ENCODE data around the gene FBXO48.
A peak's percentile ranks its signal among the peaks of the same experiment; 100 is the strongest.
"Not testable (repeated sequence)": the region's sequence is repeated elsewhere in the genome, so short reads cannot be mapped to it uniquely, and the experiment has no call there.

Gene FBXO48, protein sequence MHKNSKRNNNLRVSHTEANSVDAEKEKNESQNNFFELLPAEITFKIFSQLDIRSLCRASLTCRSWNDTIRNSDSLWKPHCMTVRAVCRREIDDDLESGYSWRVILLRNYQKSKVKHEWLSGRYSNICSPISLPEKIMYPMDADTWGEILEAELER

GRCh38 chr2:68467077-68467960, at the start of gene FBXO48, which contains the start of gene APLF:
TSS of gene FBXO48 (minus strand) at chr2:68467294. CDS start at chr2:68465145, 2,149 bp downstream.
TSS of gene APLF (plus strand) at chr2:68467585. CDS start at chr2:68467732, 147 bp downstream.
- Mint-ChIP-seq H3K27me3 (no peaks in the 10 kb centered on the region), H3K36me3 (ENCODE audit: low read depth) (peaks cover 2% of the 10 kb centered on the region), H3K27ac (peak within 1 kb of the TSS; percentile 92), H3K4me3 (peak within 1 kb of the TSS; percentile 98), H3K4me1 (peaks cover 63% of the 10 kb centered on the region), H3K9me3 (no peaks in the 10 kb centered on the region)
- DNase-seq = peak; percentile 98
- ATAC-seq = peak; percentile 92

DNA sequence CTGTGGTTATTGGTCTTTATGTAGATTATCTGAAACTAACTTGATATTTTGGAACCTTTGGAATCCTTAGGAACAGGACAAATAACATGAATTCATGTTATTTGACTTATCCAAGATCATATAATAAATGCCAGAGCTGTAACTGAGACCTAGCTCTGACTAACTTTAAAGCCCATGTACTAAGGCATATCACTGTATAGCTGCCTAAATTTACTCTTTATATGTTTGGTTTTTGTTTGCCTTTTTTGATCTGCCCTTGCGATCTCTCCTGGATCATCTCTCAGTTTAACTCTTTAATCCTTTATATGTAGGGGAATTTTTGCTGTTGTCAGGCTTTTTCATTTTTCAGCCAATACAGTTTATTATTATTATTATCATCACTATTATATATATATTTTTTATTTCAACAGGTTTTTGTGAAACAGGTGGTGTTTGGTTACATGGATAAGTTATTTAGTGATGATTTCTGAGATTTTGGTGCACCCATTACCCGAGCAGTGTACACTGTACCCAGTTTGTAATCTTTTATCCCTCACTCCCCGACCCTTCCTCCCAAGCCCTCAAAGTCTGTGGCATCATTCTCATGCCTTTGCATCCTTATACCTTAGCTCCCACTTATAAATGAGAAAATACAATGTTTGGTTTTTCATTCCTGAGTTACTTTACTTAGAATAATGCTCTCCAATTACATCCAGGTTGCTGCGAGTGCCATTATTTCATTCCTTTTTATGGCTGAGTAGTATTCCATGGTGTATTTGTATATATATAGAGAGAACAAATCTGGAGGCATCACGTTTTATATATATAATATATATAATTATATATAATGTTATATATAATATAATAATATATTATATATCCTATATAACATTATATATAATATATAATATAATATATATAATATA, 49.2 kb upstream of the FBXO48 start:
- Mint-ChIP-seq H3K27me3 (no peaks in the 10 kb centered on the region), H3K4me1 (no peaks in the 10 kb centered on the region), H3K27ac (no peak overlapping the region), H3K9me3 (no peaks in the 10 kb centered on the region), H3K4me3 (no peak overlapping the region), H3K36me3 (ENCODE audit: low read depth) (no peaks in the 10 kb centered on the region)
- ATAC-seq = no peak
- no peak for DNase-seq

- H3K9me3 Mint-ChIP-seq = no peaks in the 10 kb centered on the region
- DNase-seq (no peak), ATAC-seq (no peak)
- H3K4me1 Mint-ChIP-seq = no peaks in the 10 kb centered on the region
- no peak overlapping the region for H3K4me3 Mint-ChIP-seq
- H3K27ac Mint-ChIP-seq = no peak overlapping the region
- no peaks in the 10 kb centered on the region for H3K27me3 Mint-ChIP-seq
- H3K36me3 Mint-ChIP-seq (ENCODE audit: low read depth) = no peaks in the 10 kb centered on the region
Observed at GRCh38 chr2:68514316-68514929, 47.3 kb upstream of the FBXO48 start.

DNA sequence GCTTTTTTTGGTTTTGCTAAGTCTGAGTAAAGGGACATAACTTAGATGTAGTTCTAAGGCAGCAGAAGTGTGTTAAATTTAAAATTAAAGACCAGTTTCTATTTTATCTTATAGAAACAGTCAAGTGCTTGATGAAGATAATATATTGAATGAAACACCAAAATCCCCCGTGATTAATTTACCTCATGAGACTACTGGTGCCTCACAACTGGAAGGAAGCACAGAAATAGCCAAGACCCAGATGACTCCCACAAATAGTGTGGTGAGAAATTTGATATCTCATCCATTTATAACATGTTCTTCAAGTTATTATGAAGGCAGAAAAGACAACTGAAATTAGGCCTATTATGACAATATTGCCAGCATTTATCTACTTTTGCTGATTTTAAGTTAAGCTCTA, 45.9 kb upstream of the FBXO48 start:
- DNase-seq (no peak), ATAC-seq (no peak)
- Mint-ChIP-seq H3K9me3 (peaks cover 5% of the 10 kb centered on the region), H3K4me3 (no peak overlapping the region), H3K36me3 (ENCODE audit: low read depth) (peaks cover 5% of the 10 kb centered on the region), H3K27me3 (no peaks in the 10 kb centered on the region), H3K4me1 (no peaks in the 10 kb centered on the region), H3K27ac (no peak overlapping the region)

GRCh38 chr2:68512326-68512725, 45.2 kb upstream of the FBXO48 start:
- H3K36me3 Mint-ChIP-seq (ENCODE audit: low read depth) = peaks cover 6% of the 10 kb centered on the region
- H3K9me3 Mint-ChIP-seq = peaks cover 5% of the 10 kb centered on the region
- H3K27ac Mint-ChIP-seq = no peak overlapping the region
- DNase-seq = no peak
- H3K4me1 Mint-ChIP-seq = no peaks in the 10 kb centered on the region
- no peak for ATAC-seq
- H3K27me3 Mint-ChIP-seq = no peaks in the 10 kb centered on the region
- H3K4me3 Mint-ChIP-seq = no peak overlapping the region

- DNase-seq (no peak), ATAC-seq (no peak)
- H3K4me3 Mint-ChIP-seq = no peak overlapping the region
- H3K4me1 Mint-ChIP-seq = peaks cover 15% of the 10 kb centered on the region
- H3K36me3 Mint-ChIP-seq (ENCODE audit: low read depth) = peaks cover 6% of the 10 kb centered on the region
- peak overlapping the region; percentile 30 for H3K27ac Mint-ChIP-seq
- peaks cover 5% of the 10 kb centered on the region for H3K9me3 Mint-ChIP-seq
- H3K27me3 Mint-ChIP-seq = no peaks in the 10 kb centered on the region
Observed at GRCh38 chr2:68506170-68506569, 39.1 kb upstream of the FBXO48 start.

GRCh38 chr2:68505603-68506159, 38.6 kb upstream of the FBXO48 start:
- Mint-ChIP-seq H3K4me1 (peaks cover 15% of the 10 kb centered on the region), H3K36me3 (ENCODE audit: low read depth) (peaks cover 6% of the 10 kb centered on the region), H3K4me3 (no peak overlapping the region), H3K27ac (peak overlapping the region; percentile 30), H3K27me3 (no peaks in the 10 kb centered on the region), H3K9me3 (peaks cover 5% of the 10 kb centered on the region)
- ATAC-seq (no peak), DNase-seq (no peak)

DNA sequence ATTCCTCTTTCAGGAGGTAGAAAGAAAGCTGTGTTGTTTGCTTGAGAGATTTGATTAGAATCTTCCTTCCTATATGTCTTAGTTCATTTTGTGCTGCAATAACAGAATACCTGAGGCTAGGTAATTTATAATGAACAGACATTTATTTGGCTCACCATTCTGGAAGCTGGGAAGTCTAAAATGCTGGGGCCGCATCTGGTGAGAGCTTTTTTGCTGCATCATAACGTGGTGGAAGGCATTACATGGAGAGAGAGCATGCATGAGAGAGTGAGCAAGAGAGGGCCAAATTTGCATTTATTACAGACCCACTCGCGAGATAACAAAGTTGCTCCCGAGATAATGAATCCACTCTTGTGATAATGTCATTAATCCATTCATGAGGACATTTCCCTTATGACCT, 34.7 kb upstream of the FBXO48 start:
- ATAC-seq = no peak
- Mint-ChIP-seq H3K27ac (no peak overlapping the region), H3K9me3 (no peaks in the 10 kb centered on the region), H3K36me3 (ENCODE audit: low read depth) (peaks cover 3% of the 10 kb centered on the region), H3K4me1 (peaks cover 13% of the 10 kb centered on the region), H3K27me3 (no peaks in the 10 kb centered on the region), H3K4me3 (no peak overlapping the region)
- DNase-seq = no peak

GRCh38 chr2:68500649-68501048, 33.6 kb upstream of the FBXO48 start:
- DNase-seq = no peak
- Mint-ChIP-seq H3K4me1 (peaks cover 3% of the 10 kb centered on the region), H3K36me3 (ENCODE audit: low read depth) (peaks cover 8% of the 10 kb centered on the region), H3K4me3 (no peak overlapping the region), H3K27ac (no peak overlapping the region), H3K9me3 (no peaks in the 10 kb centered on the region), H3K27me3 (no peaks in the 10 kb centered on the region)
- ATAC-seq = no peak

DNA sequence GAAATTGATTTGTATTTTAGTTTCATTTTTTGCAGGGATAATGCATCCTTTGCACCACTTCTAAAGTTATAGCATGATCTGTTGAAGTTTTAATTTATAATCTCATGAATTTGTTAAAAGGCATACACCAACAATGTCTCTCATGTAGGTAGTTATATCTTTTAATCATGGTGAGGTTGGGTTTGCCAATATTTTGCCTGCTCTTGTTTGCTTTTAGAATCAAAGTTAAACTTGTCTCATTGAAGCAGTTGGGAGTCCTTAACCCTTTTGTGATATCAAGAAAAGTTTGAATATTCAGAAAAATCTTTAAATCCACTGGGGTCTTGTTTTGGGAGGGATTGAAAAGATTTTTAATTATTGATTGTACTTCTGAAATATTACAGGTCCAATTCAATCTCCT, 32.0 kb upstream of the FBXO48 start:
- H3K27me3 Mint-ChIP-seq = no peaks in the 10 kb centered on the region
- no peaks in the 10 kb centered on the region for H3K4me1 Mint-ChIP-seq
- no peak overlapping the region for H3K27ac Mint-ChIP-seq
- peaks cover 8% of the 10 kb centered on the region for H3K9me3 Mint-ChIP-seq
- H3K4me3 Mint-ChIP-seq = no peak overlapping the region
- DNase-seq (no peak), ATAC-seq (no peak)
- peaks cover 14% of the 10 kb centered on the region for H3K36me3 Mint-ChIP-seq (ENCODE audit: low read depth)

GRCh38 chr2:68491582-68491981, 24.5 kb upstream of the FBXO48 start:
- H3K4me1 Mint-ChIP-seq = peaks cover 7% of the 10 kb centered on the region
- no peaks in the 10 kb centered on the region for H3K27me3 Mint-ChIP-seq
- H3K9me3 Mint-ChIP-seq = peaks cover 8% of the 10 kb centered on the region
- H3K27ac Mint-ChIP-seq = no peak overlapping the region
- DNase-seq (no peak), ATAC-seq (no peak)
- H3K36me3 Mint-ChIP-seq (ENCODE audit: low read depth) = peaks cover 12% of the 10 kb centered on the region
- H3K4me3 Mint-ChIP-seq = no peak overlapping the region

DNA sequence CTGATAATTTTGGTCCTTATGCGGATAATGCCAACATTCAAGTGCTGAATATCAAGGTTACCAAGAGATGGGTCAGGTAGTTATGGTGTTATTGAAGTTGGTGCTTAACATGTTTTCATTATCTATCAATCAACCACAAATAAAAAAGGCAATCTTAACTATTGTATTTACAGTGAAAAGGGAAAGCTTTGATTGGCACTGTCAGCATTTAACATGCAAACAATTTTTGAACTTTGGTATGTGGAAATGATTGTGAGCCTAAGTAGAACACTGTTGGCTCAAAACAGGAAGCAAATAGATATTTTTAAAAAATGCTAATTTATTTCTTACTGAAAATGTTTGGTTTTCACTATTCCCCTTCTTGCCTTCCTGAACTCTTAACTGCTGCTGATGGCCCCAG, 22.2 kb upstream of the FBXO48 start:
- Mint-ChIP-seq H3K27me3 (no peaks in the 10 kb centered on the region), H3K4me3 (no peak overlapping the region), H3K27ac (no peak overlapping the region), H3K9me3 (no peaks in the 10 kb centered on the region), H3K4me1 (peaks cover 7% of the 10 kb centered on the region), H3K36me3 (ENCODE audit: low read depth) (peaks cover 3% of the 10 kb centered on the region)
- ATAC-seq (no peak), DNase-seq (no peak)

DNA sequence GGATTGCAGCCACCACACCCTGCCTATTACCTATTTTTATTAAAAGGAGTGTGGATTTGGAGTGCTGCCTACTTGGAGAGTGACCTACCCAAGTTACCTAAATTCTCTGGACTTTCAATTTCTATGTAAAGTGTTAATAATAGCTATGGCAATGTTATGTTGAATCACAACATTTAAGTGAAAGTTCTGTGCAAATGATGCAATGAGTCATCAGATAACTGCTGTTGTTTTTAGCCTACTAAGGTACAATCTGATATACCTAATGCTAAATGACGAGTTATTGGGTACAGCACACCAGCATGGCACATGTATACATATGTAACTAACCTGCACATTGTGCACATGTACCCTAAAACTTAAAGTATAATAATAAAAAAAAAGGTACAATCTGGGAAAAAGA, 21.5 kb upstream of the FBXO48 start:
- not testable (repeated sequence) for H3K9me3 Mint-ChIP-seq; ATAC-seq; H3K27ac Mint-ChIP-seq; H3K36me3 Mint-ChIP-seq (ENCODE audit: low read depth); H3K27me3 Mint-ChIP-seq; H3K4me3 Mint-ChIP-seq; H3K4me1 Mint-ChIP-seq; DNase-seq

DNA sequence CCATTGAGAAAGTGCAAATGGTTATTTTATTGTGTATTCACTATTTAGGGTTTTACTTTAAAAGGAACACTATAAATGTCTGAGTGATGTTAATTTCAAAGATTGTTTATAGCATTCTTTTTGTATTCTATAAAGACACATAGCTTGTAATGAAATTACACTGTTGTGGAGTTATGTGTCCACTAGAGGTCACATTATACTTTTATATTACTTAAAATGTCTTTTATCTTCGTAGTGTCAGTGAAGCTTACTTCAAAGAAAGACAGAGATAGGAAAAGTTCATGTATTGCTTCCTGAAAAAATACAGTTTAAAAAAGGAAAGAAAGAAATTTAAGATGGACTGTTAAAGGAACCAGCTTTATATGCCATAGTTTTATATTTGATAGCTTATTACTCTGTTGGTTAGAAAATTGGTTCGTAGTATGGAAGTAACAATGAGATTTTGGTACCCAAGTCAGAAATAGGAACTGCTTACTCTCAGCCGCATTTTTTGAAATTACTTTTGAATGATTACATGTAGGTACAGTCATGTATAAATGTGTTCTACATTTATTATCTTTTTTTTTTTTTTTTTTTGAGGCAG, 20.8 kb upstream of the FBXO48 start:
- H3K9me3 Mint-ChIP-seq = no peaks in the 10 kb centered on the region
- no peak overlapping the region for H3K27ac Mint-ChIP-seq
- ATAC-seq = no peak
- peaks cover 7% of the 10 kb centered on the region for H3K4me1 Mint-ChIP-seq
- H3K27me3 Mint-ChIP-seq = no peaks in the 10 kb centered on the region
- DNase-seq = no peak
- H3K36me3 Mint-ChIP-seq (ENCODE audit: low read depth) = no peaks in the 10 kb centered on the region
- H3K4me3 Mint-ChIP-seq = no peak overlapping the region

Data from activated naive CD8-positive, alpha-beta T cell treated with anti-CD3 and anti-CD28 coated beads, Interleukin-2, amount 50 U/mL, for 24 hours (primary cell).